Tibial nerve (tissue), 4 donors: ENCODE results near the gene CERCAM. TPM values are rescaled to one million over a fixed set of nuclear protein-coding genes. Genes with fewer than 3 reads are reported as not detected.

Source experiments
- DNase-seq, 2 donors: peaks; one replicate each; pipeline ENCODE4 v3.0.0-alpha.2; 2019; ENCODE audit warnings: low spot score in 2 of 2
- H3K27ac ChIP-seq, 4 donors: fragments of 200-600 bp; sonication (generic) in 3 of 4; one replicate each; pipeline ENCODE4 v1.5.1; 2017 to 2019; ENCODE audit warnings: mild to moderate bottlenecking in 1 of 4
- H3K27me3 ChIP-seq, 2 donors: fragments of 200-600 bp; sonication (generic) in 1 of 2; one replicate each; pipeline versions ENCODE4 v1.5.1 to v1.6.0; 2017 to 2019
- H3K36me3 ChIP-seq, 3 donors: fragments of 200-600 bp; sonication (generic); one replicate each; pipeline ENCODE4 v1.5.1; 2018 to 2019
- H3K4me1 ChIP-seq, 4 donors: fragments of 200-600 bp; sonication (generic) in 3 of 4; one replicate each; pipeline ENCODE4 v1.5.1; 2017 to 2019
- H3K4me3 ChIP-seq, 4 donors: fragments of 200-600 bp; sonication (generic) in 3 of 4; one replicate each; pipeline ENCODE4 v1.5.1; 2017 to 2019; ENCODE audit warnings: mild to moderate bottlenecking in 1 of 4, moderate library complexity in 1 of 4
- H3K9me3 ChIP-seq, 4 donors: fragments of 200-600 bp; sonication (generic) in 3 of 4; one replicate each; pipeline ENCODE4 v1.5.1; 2017 to 2019
- EP300 ChIP-seq, 2 donors: sonication (generic); formaldehyde crosslinking; IDR thresholded peaks; one replicate each; pipeline ENCODE4 v1.6.1; 2017; ENCODE audit warnings: antibody characterized with exemption in 2 of 2, mild to moderate bottlenecking in 1 of 2
- POLR2A ChIP-seq, 2 donors: fragments of 450-650 bp; IDR thresholded peaks; one replicate each; pipeline ENCODE4 v1.6.1; 2017; ENCODE audit warnings: antibody characterized with exemption in 2 of 2, mild to moderate bottlenecking in 2 of 2, moderate library complexity in 2 of 2
- WGBS, 2 donors: methylation state at CpG; one replicate each; pipeline ENCODE4 v1.1.5; 2018; 5-methylcytosine and 5-hydroxymethylcytosine counted together
- total RNA-seq, 4 donors: library from RNA; depleted of rRNA; stranded (reverse); fragments of >200 nt; gene quantifications; one replicate each; pipeline ENCODE4 v1.1.0, GENCODE V29; 2016
- TF ChIP-seq, protein P1 (sequence below), 5 experiments: fragments of 200-600 bp in 3 of 5; fragments of 450-650 bp in 2 of 5; sonication (generic) in 3 of 5; IDR thresholded peaks; one replicate each; pipeline ENCODE4 v1.5.1; 2016 to 2019; ENCODE audit warnings: antibody characterized with exemption in 5 of 5, mild to moderate bottlenecking in 3 of 5, moderate library complexity in 2 of 5

CERCAM gene
- total RNA-seq, 4 donors from 2014 or later, result 23.7 to 48.2 (median 31.6) TPM

DNA sequence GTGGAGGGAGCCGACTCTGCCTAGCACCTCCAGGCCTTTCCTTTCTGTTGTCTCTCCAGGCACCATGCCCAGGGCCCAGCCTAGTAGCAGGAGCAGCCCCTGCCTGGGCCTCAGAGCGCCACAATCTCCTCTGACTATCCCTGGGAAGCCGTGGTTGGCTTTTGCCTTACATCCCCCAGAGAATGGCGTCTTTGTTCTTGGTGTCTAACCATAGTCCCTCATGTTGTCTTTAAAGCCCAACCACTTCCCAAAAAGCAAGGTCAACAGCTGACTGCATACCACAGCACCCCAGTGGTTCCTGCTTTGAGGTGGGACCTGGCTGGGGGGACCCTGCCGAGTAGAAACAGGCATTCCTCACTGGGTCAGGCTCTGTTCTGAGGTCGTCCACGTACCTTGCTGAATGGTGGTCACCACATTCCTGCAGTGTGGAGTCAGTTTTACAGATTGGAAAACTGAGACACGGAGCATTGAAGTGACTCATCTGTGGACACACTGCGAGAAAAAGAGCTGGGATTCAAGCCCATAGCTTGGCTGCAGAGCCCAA, 13.7 kb upstream of the CERCAM start:
- no peak for TF ChIP-seq EP300 (IDR thresholded peaks at IDR 0.05)
- TF ChIP-seq, protein P1, sequence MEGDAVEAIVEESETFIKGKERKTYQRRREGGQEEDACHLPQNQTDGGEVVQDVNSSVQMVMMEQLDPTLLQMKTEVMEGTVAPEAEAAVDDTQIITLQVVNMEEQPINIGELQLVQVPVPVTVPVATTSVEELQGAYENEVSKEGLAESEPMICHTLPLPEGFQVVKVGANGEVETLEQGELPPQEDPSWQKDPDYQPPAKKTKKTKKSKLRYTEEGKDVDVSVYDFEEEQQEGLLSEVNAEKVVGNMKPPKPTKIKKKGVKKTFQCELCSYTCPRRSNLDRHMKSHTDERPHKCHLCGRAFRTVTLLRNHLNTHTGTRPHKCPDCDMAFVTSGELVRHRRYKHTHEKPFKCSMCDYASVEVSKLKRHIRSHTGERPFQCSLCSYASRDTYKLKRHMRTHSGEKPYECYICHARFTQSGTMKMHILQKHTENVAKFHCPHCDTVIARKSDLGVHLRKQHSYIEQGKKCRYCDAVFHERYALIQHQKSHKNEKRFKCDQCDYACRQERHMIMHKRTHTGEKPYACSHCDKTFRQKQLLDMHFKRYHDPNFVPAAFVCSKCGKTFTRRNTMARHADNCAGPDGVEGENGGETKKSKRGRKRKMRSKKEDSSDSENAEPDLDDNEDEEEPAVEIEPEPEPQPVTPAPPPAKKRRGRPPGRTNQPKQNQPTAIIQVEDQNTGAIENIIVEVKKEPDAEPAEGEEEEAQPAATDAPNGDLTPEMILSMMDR (IDR thresholded peaks at IDR 0.05), result no peak
- Histone ChIP-seq H3K27ac (no peak overlapping the region), H3K9me3 (no peaks in the 10 kb centered on the region), H3K4me3 (no peak overlapping the region), H3K4me1 (peaks cover 0 to 6% (median 0%) of the 10 kb centered on the region in 4 donors), H3K36me3 (no peaks in the 10 kb centered on the region), H3K27me3 (peaks cover 0 to 11% of the 10 kb centered on the region in 2 donors)
- no peak for DNase-seq
- WGBS, 2 donors, result 51 to 58% methylated on average over 7 to 9 of the region's 9 CpGs

DNA sequence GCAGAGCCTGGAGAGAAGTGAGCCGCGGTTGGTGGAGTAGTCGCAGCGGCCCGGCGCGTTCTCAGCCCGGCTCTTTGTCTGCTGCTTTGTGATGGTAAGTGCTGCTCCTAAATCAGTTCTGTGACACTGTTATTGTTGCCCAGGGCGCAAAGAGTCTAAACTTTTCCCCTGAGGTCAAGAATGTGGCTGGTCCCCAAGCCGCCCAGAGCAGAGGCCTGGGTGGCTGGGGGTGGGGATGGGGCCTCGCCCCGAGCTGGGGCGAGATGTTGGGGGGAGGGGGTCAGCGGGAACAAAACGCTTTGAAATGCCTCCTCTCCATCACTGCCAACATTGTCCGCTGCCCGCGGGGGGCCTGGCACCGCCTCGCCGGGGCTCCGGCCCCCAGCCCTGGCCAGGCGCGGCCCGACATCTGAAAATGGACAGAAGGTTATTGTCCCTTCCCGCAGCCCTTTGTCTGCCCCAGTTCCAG, 11.7 kb upstream of the CERCAM start:
- Histone ChIP-seq H3K4me3 (no peak overlapping the region), H3K9me3 (no peaks in the 10 kb centered on the region), H3K27ac (no peak overlapping the region), H3K4me1 (peaks cover 0 to 6% (median 0%) of the 10 kb centered on the region in 4 donors), H3K36me3 (no peaks in the 10 kb centered on the region), H3K27me3 (peaks cover 0 to 28% of the 10 kb centered on the region in 2 donors)
- WGBS, 2 donors, result 28 to 32% methylated on average over 7 to 17 of the region's 26 CpGs
- DNase-seq, result no peak
- no peak for TF ChIP-seq EP300 (IDR thresholded peaks at IDR 0.05)
- TF ChIP-seq POLR2A (IDR thresholded peaks at IDR 0.05), result no peak
- TF ChIP-seq, protein P1 (IDR thresholded peaks at IDR 0.05), result no peak

DNA sequence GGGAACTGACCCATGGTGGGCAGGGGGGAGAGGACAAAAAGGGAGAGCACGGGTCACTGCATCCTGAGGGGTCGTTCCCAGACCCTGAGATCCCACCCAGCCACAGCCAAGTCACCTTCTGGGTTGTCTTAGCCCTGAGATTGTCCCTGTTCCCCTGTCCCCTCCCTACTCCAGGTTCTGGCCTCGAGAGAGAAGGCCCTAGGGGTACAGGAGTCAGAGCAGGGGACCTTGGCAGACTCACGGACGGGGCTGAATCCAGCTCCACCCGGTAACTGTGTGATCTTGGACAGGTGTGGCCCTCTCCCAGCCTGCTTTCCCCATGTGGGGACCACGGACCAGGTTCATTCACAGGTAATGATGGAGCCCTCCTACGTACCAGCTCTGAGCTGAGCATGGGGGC, 11.2 kb upstream of the CERCAM start:
- TF ChIP-seq POLR2A (IDR thresholded peaks at IDR 0.05), result no peak
- TF ChIP-seq EP300 (IDR thresholded peaks at IDR 0.05), result no peak
- TF ChIP-seq, protein P1 (IDR thresholded peaks at IDR 0.05), result no peak
- peaks cover 0 to 6% (median 0%) of the 10 kb centered on the region in 4 donors for H3K4me1 ChIP-seq
- no peak overlapping the region for H3K27ac ChIP-seq
- H3K9me3 ChIP-seq, result no peaks in the 10 kb centered on the region
- no peak for DNase-seq
- H3K4me3 ChIP-seq, result no peak overlapping the region
- WGBS, 2 donors, result 42 to 51% methylated on average over 7 to 8 of the region's 8 CpGs
- no peaks in the 10 kb centered on the region for H3K36me3 ChIP-seq
- peaks cover 0 to 29% of the 10 kb centered on the region in 2 donors for H3K27me3 ChIP-seq

DNA sequence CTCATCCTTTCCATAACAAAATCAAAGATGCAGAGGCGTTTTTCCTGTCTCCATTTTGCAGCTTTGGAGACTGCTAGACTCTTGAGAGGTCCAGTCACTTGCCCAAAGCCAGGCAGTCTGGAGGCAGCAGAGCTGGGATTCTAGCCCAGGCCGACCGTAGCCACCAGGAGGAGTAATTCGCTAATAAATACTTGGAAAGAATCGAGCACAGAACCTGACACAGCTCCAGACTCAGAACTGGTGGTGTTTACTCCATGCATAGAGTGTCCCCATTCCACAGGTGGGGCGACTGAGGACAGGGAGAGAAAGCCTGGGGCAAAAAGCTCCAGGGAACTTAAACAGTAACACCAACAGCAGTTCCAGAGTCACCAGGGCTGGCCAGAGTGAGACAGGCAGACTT, 10.7 kb upstream of the CERCAM start:
- Histone ChIP-seq H3K4me1 (peaks cover 0 to 6% (median 0%) of the 10 kb centered on the region in 4 donors), H3K36me3 (no peaks in the 10 kb centered on the region), H3K4me3 (no peak overlapping the region), H3K27ac (no peak overlapping the region), H3K9me3 (no peaks in the 10 kb centered on the region), H3K27me3 (peaks cover 0 to 34% of the 10 kb centered on the region in 2 donors)
- no peak for DNase-seq
- 37 to 38% methylated on average over 6 of the region's 6 CpGs for WGBS, 2 donors
- TF ChIP-seq, protein P1 (IDR thresholded peaks at IDR 0.05), result no peak
- TF ChIP-seq EP300 (IDR thresholded peaks at IDR 0.05) (no peak), POLR2A (IDR thresholded peaks at IDR 0.05) (no peak)

DNA sequence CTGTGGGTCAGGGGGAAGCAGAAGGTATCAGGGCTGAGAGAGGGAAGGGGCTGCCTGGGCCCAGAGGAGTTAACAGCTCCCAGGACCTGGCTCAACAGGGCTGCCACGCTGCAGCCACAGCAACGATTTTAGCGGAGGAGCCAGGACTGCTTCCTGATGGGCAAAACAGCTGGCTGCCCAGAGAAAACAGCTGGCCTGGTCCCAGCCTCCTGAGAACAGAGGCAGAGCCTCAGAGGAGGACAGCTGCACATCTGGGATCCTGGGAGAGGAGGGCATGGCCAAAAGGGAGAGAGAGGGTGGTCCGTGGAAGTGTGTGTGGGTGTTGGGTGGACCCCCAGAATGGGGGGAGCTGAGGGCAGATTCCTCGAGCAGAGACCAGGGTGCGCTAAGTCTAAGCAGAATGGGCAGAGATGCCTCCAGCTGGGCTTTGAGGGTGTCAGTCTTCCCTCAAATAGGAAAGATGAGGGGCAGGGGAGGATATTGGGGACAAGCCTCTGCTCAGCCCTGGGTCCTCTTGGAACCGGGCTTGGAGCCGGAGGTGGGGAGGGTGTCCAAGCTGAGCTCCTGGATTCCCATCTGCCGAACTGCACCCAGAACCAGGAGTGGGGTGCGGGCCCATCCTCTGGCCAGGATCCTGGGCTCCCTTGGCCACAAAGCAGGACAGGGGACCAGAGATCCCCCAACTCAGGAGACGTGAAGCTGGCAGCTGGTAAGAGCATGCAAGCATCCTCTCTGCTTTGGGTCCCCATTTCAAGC, 9.1 kb upstream of the CERCAM start:
- H3K9me3 ChIP-seq, result no peaks in the 10 kb centered on the region
- peaks cover 0 to 50% of the 10 kb centered on the region in 2 donors for H3K27me3 ChIP-seq
- peaks cover 0 to 6% (median 0%) of the 10 kb centered on the region in 4 donors for H3K4me1 ChIP-seq
- WGBS, 2 donors, result 52 to 53% methylated on average over 10 of the region's 11 CpGs
- TF ChIP-seq, protein P1 (IDR thresholded peaks at IDR 0.05), result no peak
- TF ChIP-seq EP300 (IDR thresholded peaks at IDR 0.05) (no peak), POLR2A (IDR thresholded peaks at IDR 0.05) (no peak)
- H3K36me3 ChIP-seq, result no peaks in the 10 kb centered on the region
- DNase-seq, result no peak
- no peak overlapping the region for H3K4me3 ChIP-seq
- H3K27ac ChIP-seq, result no peak overlapping the region
